Neuronal stem cell (in vitro differentiated cells): Measurements from ENCODE around the gene NLGN1.
A peak's percentile ranks its signal among the peaks of the same experiment; 100 is the strongest.

ENCODE experiments used
- DNase-seq: peaks from one replicate; pipeline ENCODE4 v3.0.0-alpha.2; 2013; ENCODE audit warnings: low spot score
- H2AFZ ChIP-seq: one replicate; pipeline ENCODE4 v1.6.1; 2013; ENCODE audit warnings: mild to moderate bottlenecking, low read length, inconsistent platforms
- H2AK5ac ChIP-seq: 2 replicates; pipeline ENCODE4 v1.6.1; 2013; ENCODE audit warnings: low read depth, mild to moderate bottlenecking, inconsistent platforms, low read length, moderate library complexity, mixed read lengths
- H2BK120ac ChIP-seq: 2 replicates; pipeline ENCODE4 v1.6.1; 2013; ENCODE audit warnings: low read depth, mild to moderate bottlenecking, inconsistent platforms, low read length, moderate library complexity, mixed read lengths
- H2BK12ac ChIP-seq: one replicate; pipeline ENCODE4 v1.6.1; 2013; ENCODE audit warnings: low read length, inconsistent platforms
- H2BK15ac ChIP-seq: 2 replicates; pipeline ENCODE4 v1.6.1; 2013; ENCODE audit warnings: mild to moderate bottlenecking, low read length, inconsistent platforms, mixed read lengths
- H2BK5ac ChIP-seq: one replicate; pipeline ENCODE4 v1.6.1; 2013; ENCODE audit warnings: inconsistent platforms, mild to moderate bottlenecking, low read length, moderate library complexity
- H3K14ac ChIP-seq: one replicate; pipeline ENCODE4 v1.6.1; 2013; ENCODE audit warnings: low read length, inconsistent platforms
- H3K18ac ChIP-seq: 2 replicates; pipeline ENCODE4 v1.6.1; 2013; ENCODE audit warnings: low read length, inconsistent platforms
- H3K23ac ChIP-seq: 2 replicates; pipeline ENCODE4 v1.6.1; 2013; ENCODE audit warnings: low read depth, mild to moderate bottlenecking, mixed read lengths, low read length, inconsistent platforms; ENCODE audit not compliant: poor library complexity
- H3K27ac ChIP-seq: replicated peaks from 3 replicates; pipeline ENCODE4 v1.5.1; 2013; ENCODE audit warnings: low read length, inconsistent platforms
- H3K27me3 ChIP-seq, 3 experiments: 2 replicates each; pipeline ENCODE4 v1.6.1; 2013; ENCODE audit warnings: low read length in 3 of 3, mild to moderate bottlenecking in 2 of 3, inconsistent platforms in 1 of 3, low read depth in 1 of 3, mixed read lengths in 1 of 3, moderate library complexity in 1 of 3; ENCODE audit not compliant: control insufficient read depth in 3 of 3, insufficient read depth in 3 of 3
- H3K36me3 ChIP-seq, 2 donors: replicated peaks in 1 of 2; 2 replicates each; pipeline ENCODE4 v1.6.1; 2013; ENCODE audit warnings: low read length in 2 of 2; ENCODE audit not compliant: control insufficient read depth in 2 of 2, insufficient read depth in 2 of 2
- H3K4ac ChIP-seq: 2 replicates; pipeline ENCODE4 v1.6.1; 2013; ENCODE audit warnings: inconsistent platforms, mild to moderate bottlenecking, low read length, moderate library complexity
- H3K4me1 ChIP-seq, 2 donors: 1 replicate in 1 of 2; 2 replicates in 1 of 2; pipeline ENCODE4 v1.6.1; 2013; ENCODE audit warnings: low read length in 2 of 2, low read depth in 1 of 2; ENCODE audit not compliant: control insufficient read depth in 2 of 2, insufficient read depth in 1 of 2
- H3K4me2 ChIP-seq: one replicate; pipeline ENCODE4 v1.6.1; 2013; ENCODE audit warnings: mild to moderate bottlenecking, low read length, inconsistent platforms; ENCODE audit not compliant: insufficient read depth, poor library complexity, severe bottlenecking
- H3K4me3 ChIP-seq, 2 donors: 2 replicates each; pipeline ENCODE4 v1.5.1; 2013; ENCODE audit warnings: low read length in 2 of 2, mild to moderate bottlenecking in 2 of 2, inconsistent platforms in 1 of 2, moderate library complexity in 1 of 2
- H3K79me1 ChIP-seq: one replicate; pipeline ENCODE4 v1.6.1; 2013; ENCODE audit warnings: low read depth, mild to moderate bottlenecking, inconsistent platforms, low read length, moderate library complexity
- H3K9ac ChIP-seq: one replicate; pipeline ENCODE4 v1.6.1; 2013; ENCODE audit warnings: mild to moderate bottlenecking, low read depth, low read length, inconsistent platforms; ENCODE audit not compliant: poor library complexity
- H3K9me3 ChIP-seq, 2 donors: replicated peaks in 1 of 2; 2 replicates each; pipeline versions ENCODE3 to v1.6.1; 2013; ENCODE audit warnings: low read length in 2 of 2, mild to moderate bottlenecking in 2 of 2, inconsistent platforms in 1 of 2, low read depth in 1 of 2, mixed read lengths in 1 of 2, moderate library complexity in 1 of 2; ENCODE audit not compliant: control insufficient read depth in 2 of 2, insufficient read depth in 1 of 2
- H4K8ac ChIP-seq: one replicate; pipeline ENCODE4 v1.6.1; 2013; ENCODE audit warnings: low read depth, mild to moderate bottlenecking, inconsistent platforms, low read length, moderate library complexity
- H4K91ac ChIP-seq: one replicate; pipeline ENCODE4 v1.6.1; 2013; ENCODE audit warnings: low read length, low read depth, mild to moderate bottlenecking, inconsistent platforms; ENCODE audit not compliant: poor library complexity
- WGBS, 2 donors: extraction: QIAGEN DNeasy Blood & Tissue Kit; methylation state at CpG; one replicate each; pipeline ENCODE4 v1.1.7; 2013; ENCODE audit warnings: missing lambda C conversion rate in 2 of 2, mixed read lengths in 1 of 2; ENCODE audit not compliant: insufficient read length in 2 of 2, insufficient replicate concordance in 1 of 2; ENCODE audit errors: extremely low coverage in 2 of 2; 5-methylcytosine and 5-hydroxymethylcytosine counted together

The NLGN1 gene

DNA sequence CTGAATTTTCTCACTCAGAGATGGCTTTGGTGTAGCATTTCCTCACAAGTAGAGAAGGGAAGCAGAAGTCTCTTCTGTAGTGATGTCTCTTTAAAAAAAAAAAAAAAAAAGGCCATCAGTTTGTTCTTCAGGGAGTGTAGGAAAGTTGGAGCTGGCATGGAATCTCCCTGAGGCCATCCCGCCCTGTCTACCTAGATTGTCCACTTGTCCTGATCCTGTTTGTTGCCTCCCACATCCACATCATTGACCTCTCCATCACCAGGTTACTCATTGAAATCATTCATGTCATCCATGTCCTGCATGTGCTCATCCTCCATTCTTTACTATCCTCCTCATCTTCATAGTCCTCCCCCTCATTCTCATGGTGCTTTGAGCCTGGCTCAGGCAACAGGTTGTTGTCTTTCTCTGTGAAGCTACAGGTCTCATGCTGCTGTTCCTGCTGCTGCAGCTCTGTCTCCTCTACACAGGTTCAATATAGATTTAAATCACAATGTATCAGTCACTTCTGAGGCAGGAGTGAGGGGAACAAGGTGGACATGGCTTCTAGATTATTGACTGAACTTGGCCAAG is 905.3 kb downstream of the NLGN1 start:
- no peak overlapping the region for H2BK12ac ChIP-seq
- no peak overlapping the region for H3K23ac ChIP-seq

DNA sequence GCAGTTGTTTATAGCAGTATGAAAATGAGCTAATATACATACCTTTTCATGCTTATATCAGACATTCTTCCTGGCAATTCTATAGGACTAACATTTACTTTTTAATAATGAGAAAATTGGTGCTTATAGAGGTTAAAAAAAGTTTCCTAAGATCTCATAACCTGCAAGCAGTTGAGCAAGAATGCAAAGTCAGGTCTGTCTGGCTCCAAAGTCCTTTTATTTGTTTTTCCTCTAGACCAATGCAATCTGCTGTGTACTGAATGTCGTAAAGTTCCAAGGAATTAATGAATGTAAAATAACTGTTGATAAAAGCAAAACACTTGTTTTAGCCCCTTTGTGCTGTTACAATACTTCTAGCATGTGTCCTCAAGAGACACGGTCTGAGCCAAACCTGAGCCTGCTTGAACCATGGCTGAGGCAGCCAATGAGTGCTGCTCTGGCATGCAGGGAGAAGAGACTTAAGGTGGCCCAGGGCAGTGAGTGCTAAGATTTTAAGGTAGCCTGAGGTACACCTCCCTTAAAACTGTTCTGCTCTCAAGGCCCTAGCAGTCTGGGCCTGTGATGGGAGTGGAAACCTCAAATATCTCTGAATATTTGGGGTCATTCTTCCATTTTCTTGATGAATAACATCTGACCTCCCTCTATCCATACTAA is 906.5 kb downstream of the NLGN1 start:
- Histone ChIP-seq H2BK120ac (no peak overlapping the region), H3K4me2 (no peak overlapping the region), H2AK5ac (no peak overlapping the region), H2AFZ (peak overlapping the region; percentile 54), H3K4me3 (no peak overlapping the region), H2BK12ac (no peak overlapping the region), H3K9me3 (no peaks in the 10 kb centered on the region), H3K27me3 (no peaks in the 10 kb centered on the region), H4K8ac (no peak overlapping the region), H3K18ac (no peak overlapping the region), H3K14ac (no peak overlapping the region), H3K23ac (no peak overlapping the region), H2BK5ac (no peak overlapping the region), H3K4me1 (no peaks in the 10 kb centered on the region), H3K36me3 (no peaks in the 10 kb centered on the region), H2BK15ac (no peak overlapping the region), H3K4ac (no peak overlapping the region), H3K79me1 (no peaks in the 10 kb centered on the region), H3K27ac (no peak overlapping the region), H3K9ac (no peak overlapping the region), H4K91ac (no peak overlapping the region)
- no CpG with 5 or more reads among the region's 2 CpGs for WGBS, 2 donors
- DNase-seq: no peak

More for the DNA sequence above, 905.3 kb downstream of the NLGN1 start:
- Histone ChIP-seq H3K79me1 (no peaks in the 10 kb centered on the region), H2AK5ac (no peak overlapping the region), H3K18ac (no peak overlapping the region), H2BK5ac (no peak overlapping the region), H3K9ac (no peak overlapping the region), H3K4me3 (no peak overlapping the region), H3K4me1 (no peaks in the 10 kb centered on the region), H3K36me3 (no peaks in the 10 kb centered on the region), H4K8ac (no peak overlapping the region), H2BK120ac (no peak overlapping the region), H3K4me2 (no peak overlapping the region), H4K91ac (no peak overlapping the region), H3K9me3 (no peaks in the 10 kb centered on the region), H2AFZ (no peak overlapping the region), H3K27me3 (no peaks in the 10 kb centered on the region), H3K14ac (no peak overlapping the region), H3K4ac (no peak overlapping the region), H3K27ac (no peak overlapping the region), H2BK15ac (no peak overlapping the region)
- no peak for DNase-seq
- no CpG with 5 or more reads among the region's 1 CpG for WGBS, 2 donors

DNA sequence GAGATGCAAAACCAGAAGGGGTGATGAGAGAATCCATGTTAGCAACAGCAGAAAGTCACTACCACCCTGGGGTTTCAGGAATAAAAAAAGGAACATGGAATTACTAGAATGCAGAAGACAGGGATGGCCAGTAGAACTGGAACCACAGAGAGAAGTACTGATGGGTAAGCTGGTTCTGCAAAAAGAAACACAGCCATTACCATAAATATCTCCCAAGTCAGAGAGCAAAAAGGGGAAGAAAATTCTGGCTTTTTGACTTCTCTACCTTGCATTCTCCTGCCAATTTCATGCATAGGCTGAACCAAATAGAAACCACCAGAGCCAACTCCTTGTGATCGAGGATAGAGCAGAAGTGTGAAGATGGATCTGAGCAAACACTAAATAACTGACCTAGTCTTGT is 911.2 kb downstream of the NLGN1 start:
- Histone ChIP-seq H4K8ac (no peak overlapping the region), H3K18ac (no peak overlapping the region), H3K9ac (no peak overlapping the region), H3K27me3 (no peaks in the 10 kb centered on the region), H3K9me3 (no peaks in the 10 kb centered on the region), H3K23ac (no peak overlapping the region), H3K36me3 (no peaks in the 10 kb centered on the region), H2AFZ (no peak overlapping the region), H3K27ac (no peak overlapping the region), H2BK12ac (no peak overlapping the region), H3K4ac (no peak overlapping the region), H3K79me1 (no peaks in the 10 kb centered on the region), H3K4me3 (no peak overlapping the region), H2BK15ac (no peak overlapping the region), H2BK120ac (no peak overlapping the region), H4K91ac (no peak overlapping the region), H3K4me1 (no peaks in the 10 kb centered on the region), H2BK5ac (no peak overlapping the region), H3K4me2 (no peak overlapping the region), H3K14ac (no peak overlapping the region), H2AK5ac (no peak overlapping the region)
- no CpG with 5 or more reads among the region's 1 CpG for WGBS, 2 donors
- no peak for DNase-seq

DNA sequence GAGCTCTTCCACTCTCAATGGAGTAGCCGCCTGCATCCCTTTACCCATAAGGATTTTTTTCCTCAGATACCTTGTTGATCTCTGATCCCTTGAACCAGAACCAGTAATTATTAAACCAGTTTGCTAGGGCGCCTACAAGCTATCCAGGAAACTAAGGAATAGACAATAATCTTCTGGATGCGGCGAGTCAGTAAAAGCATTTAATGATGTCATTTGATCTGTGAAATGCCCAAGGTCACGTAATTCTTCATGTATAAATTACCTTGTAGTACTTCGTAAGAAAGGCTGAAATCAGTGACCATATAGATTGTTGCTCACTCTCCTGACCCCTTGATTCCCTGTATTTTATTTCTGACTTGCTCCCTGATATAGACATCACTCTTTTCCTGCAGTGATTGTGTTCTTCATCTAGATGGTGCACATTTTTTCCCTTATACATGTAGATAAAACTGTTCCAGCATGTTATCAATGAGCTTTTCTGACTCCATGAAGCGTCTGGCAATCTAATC is 913.0 kb downstream of the NLGN1 start:
- Histone ChIP-seq H3K27me3 (no peaks in the 10 kb centered on the region), H3K23ac (no peak overlapping the region)

More for the DNA sequence above, 913.0 kb downstream of the NLGN1 start:
- Histone ChIP-seq H4K91ac (no peak overlapping the region), H2BK15ac (no peak overlapping the region), H4K8ac (no peak overlapping the region), H2BK12ac (no peak overlapping the region), H3K79me1 (no peaks in the 10 kb centered on the region), H3K27ac (no peak overlapping the region), H2AFZ (no peak overlapping the region), H2BK120ac (no peak overlapping the region), H3K4me1 (no peaks in the 10 kb centered on the region), H3K4me2 (no peak overlapping the region), H3K14ac (no peak overlapping the region), H3K36me3 (no peaks in the 10 kb centered on the region), H3K9me3 (no peaks in the 10 kb centered on the region), H3K9ac (no peak overlapping the region), H3K18ac (no peak overlapping the region), H2BK5ac (no peak overlapping the region), H2AK5ac (no peak overlapping the region), H3K4me3 (no peak overlapping the region), H3K4ac (no peak overlapping the region)
- DNase-seq: no peak
- no CpG with 5 or more reads among the region's 7 CpGs for WGBS, 2 donors
